Neural crest cell (in vitro differentiated cells): ENCODE measurements around the gene VSTM2L. TPM values are rescaled to one million over a fixed set of nuclear protein-coding genes. Genes with fewer than 3 reads are reported as not detected.

ENCODE experiments used
- DNase-seq: peaks from one replicate; pipeline ENCODE4 v3.0.0; 2021; ENCODE audit warnings: low read depth, mixed read lengths, low spot score
- H3K27ac Mint-ChIP-seq: one replicate; pipeline ENCODE4 v1.8.0; 2021; ENCODE audit warnings: mild to moderate bottlenecking, mixed read lengths; ENCODE audit not compliant: unreplicated experiment
- H3K27me3 Mint-ChIP-seq: 2 replicates; pipeline ENCODE4 v1.8.0; 2021; ENCODE audit warnings: low read depth, mild to moderate bottlenecking, mixed read lengths
- H3K36me3 Mint-ChIP-seq: 2 replicates; pipeline ENCODE4 v1.8.0; 2021; ENCODE audit warnings: low read depth, mild to moderate bottlenecking, mixed read lengths
- H3K4me1 Mint-ChIP-seq: 2 replicates; pipeline ENCODE4 v1.8.0; 2021; ENCODE audit warnings: mixed read lengths
- H3K4me3 Mint-ChIP-seq: one replicate; pipeline ENCODE4 v1.8.0; 2021; ENCODE audit warnings: mild to moderate bottlenecking, mixed read lengths
- H3K9me3 Mint-ChIP-seq: 2 replicates; pipeline ENCODE4 v1.8.0; 2021; ENCODE audit warnings: mixed read lengths
- total RNA-seq: library from RNA; stranded (reverse); gene quantifications from 2 replicates; pipeline ENCODE4 v1.2.1, GENCODE V29; 2021
- TF ChIP-seq, protein P1 (sequence below): fragments of 200-600 bp; sonication (generic); conservative IDR thresholded peaks from 2 replicates; pipeline ENCODE4 v1.5.0; 2021; ENCODE audit warnings: antibody characterized with exemption, mild to moderate bottlenecking

The VSTM2L gene
- total RNA-seq, 1 donor from 2014 or later = 9.3 TPM

- H3K9me3 Mint-ChIP-seq = no peaks in the 10 kb centered on the region
- no peak for DNase-seq
- peaks cover 16% of the 10 kb centered on the region for H3K4me1 Mint-ChIP-seq
- no peaks in the 10 kb centered on the region for H3K36me3 Mint-ChIP-seq
- H3K27me3 Mint-ChIP-seq = no peaks in the 10 kb centered on the region
- no peak overlapping the region for H3K27ac Mint-ChIP-seq
- TF ChIP-seq, protein P1, sequence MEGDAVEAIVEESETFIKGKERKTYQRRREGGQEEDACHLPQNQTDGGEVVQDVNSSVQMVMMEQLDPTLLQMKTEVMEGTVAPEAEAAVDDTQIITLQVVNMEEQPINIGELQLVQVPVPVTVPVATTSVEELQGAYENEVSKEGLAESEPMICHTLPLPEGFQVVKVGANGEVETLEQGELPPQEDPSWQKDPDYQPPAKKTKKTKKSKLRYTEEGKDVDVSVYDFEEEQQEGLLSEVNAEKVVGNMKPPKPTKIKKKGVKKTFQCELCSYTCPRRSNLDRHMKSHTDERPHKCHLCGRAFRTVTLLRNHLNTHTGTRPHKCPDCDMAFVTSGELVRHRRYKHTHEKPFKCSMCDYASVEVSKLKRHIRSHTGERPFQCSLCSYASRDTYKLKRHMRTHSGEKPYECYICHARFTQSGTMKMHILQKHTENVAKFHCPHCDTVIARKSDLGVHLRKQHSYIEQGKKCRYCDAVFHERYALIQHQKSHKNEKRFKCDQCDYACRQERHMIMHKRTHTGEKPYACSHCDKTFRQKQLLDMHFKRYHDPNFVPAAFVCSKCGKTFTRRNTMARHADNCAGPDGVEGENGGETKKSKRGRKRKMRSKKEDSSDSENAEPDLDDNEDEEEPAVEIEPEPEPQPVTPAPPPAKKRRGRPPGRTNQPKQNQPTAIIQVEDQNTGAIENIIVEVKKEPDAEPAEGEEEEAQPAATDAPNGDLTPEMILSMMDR = no peak
- no peak overlapping the region for H3K4me3 Mint-ChIP-seq
These were observed 9.2 kb upstream of the VSTM2L start for GRCh38 chr20:37893566-37894241.

GRCh38 chr20:37894454-37894853 is 8.5 kb upstream of the VSTM2L start:
- no peak overlapping the region for H3K4me3 Mint-ChIP-seq
- no peaks in the 10 kb centered on the region for H3K27me3 Mint-ChIP-seq
- H3K4me1 Mint-ChIP-seq = peaks cover 23% of the 10 kb centered on the region

DNA sequence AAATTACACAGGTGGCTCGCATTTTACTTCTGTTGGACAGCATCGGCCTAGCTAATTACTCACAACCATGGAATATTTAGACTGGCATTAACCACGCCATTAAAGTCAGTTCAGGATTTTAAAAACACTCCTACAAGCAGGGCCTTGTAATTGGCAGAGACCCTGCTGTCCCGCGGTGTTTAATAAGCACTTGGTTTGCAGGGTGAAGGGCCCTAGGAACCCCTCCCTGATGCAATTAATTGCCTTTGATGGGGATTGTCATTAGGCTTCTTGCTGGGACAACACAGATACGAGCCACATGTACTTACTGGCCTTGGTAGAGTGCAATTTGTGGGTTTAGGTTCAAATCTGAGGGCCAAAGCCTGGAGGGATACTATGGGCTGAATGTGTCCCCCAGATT is 7.8 kb upstream of the VSTM2L start:
- H3K36me3 Mint-ChIP-seq = no peaks in the 10 kb centered on the region
- no peak overlapping the region for H3K4me3 Mint-ChIP-seq
- peak overlapping the region; percentile 93 for H3K27ac Mint-ChIP-seq
- TF ChIP-seq, protein P1 = no peak
- DNase-seq = no peak
- no peaks in the 10 kb centered on the region for H3K9me3 Mint-ChIP-seq
- H3K4me1 Mint-ChIP-seq = peaks cover 23% of the 10 kb centered on the region
- H3K27me3 Mint-ChIP-seq = peaks cover 5% of the 10 kb centered on the region

More at GRCh38 chr20:37894454-37894853, 8.5 kb upstream of the VSTM2L start:
- H3K9me3 Mint-ChIP-seq = no peaks in the 10 kb centered on the region
- no peaks in the 10 kb centered on the region for H3K36me3 Mint-ChIP-seq
- no peak for DNase-seq
- TF ChIP-seq, protein P1 = no peak
- no peak overlapping the region for H3K27ac Mint-ChIP-seq

- peaks cover 16% of the 10 kb centered on the region for H3K27me3 Mint-ChIP-seq
- no peak overlapping the region for H3K27ac Mint-ChIP-seq
- H3K4me3 Mint-ChIP-seq = no peak overlapping the region
- no peaks in the 10 kb centered on the region for H3K36me3 Mint-ChIP-seq
- no peaks in the 10 kb centered on the region for H3K9me3 Mint-ChIP-seq
- peaks cover 32% of the 10 kb centered on the region for H3K4me1 Mint-ChIP-seq
- TF ChIP-seq, protein P1 = peak; percentile 39
- peak; percentile 45 for DNase-seq
These were observed 5.9 kb upstream of the VSTM2L start for GRCh38 chr20:37896932-37897548.

DNA sequence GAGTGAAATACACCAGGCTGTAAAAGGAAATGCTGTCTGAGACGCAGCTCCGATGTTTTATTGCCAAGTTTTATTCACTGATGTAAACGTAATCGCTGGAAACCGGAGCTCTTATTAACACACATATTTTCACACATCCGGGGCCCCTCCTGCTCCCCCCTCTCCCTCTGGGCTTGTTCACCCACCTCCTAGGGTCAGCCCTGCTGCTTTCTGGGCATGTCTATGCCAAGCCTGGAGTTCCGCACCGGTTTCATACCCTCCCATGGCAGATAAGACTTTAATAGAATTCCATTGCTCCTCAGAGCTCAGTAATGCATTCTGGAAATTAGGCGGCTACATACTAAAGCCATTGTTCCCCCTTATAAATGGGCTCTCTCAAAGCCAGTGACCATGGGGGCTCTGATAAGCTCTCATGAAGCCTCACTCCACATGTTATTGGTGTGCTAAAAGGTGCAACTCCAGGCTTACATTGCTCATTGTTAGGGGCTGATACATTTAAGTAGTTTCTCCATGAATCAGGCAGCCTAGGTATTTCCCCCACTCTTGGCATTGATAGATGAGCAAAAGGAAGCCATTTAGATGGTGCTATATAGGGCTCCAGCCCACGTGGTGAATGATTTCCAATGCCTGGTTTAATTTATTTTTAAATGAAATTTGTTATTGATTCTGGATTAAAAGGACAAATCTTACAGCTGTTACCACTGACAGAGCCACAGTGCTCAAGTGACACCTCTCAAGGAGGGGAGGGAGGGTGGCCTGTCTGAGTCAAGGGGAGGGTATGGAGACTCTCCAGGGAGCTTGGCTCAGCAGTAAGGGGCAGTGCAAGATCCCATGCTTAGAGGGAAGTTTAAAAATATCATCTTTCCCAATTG is 4.5 kb upstream of the VSTM2L start:
- TF ChIP-seq, protein P1 = no peak
- no peaks in the 10 kb centered on the region for H3K9me3 Mint-ChIP-seq
- DNase-seq = no peak
- peaks cover 36% of the 10 kb centered on the region for H3K4me1 Mint-ChIP-seq
- no peaks in the 10 kb centered on the region for H3K36me3 Mint-ChIP-seq
- H3K4me3 Mint-ChIP-seq = no peak overlapping the region
- peaks cover 21% of the 10 kb centered on the region for H3K27me3 Mint-ChIP-seq
- peak overlapping the region; percentile 22 for H3K27ac Mint-ChIP-seq
